Gastroesophageal sphincter (tissue), 4 donors: ENCODE results near the gene UTP3. TPM values are rescaled to one million over a fixed set of nuclear protein-coding genes. Genes with fewer than 3 reads are reported as not detected.

Source experiments
- ATAC-seq: fragments of 150-250 bp; one replicate; pipeline ENCODE4 v1.9.1; 2016; ENCODE audit warnings: mild to moderate bottlenecking, moderate library complexity
- H3K27ac ChIP-seq, 4 donors: fragments of 200-600 bp; sonication (generic) in 3 of 4; 1 replicate in 3 of 4; 2 replicates in 1 of 4; pipeline ENCODE4 v1.5.1; 2016 to 2019
- H3K27me3 ChIP-seq: fragments of 200-600 bp; sonication (generic); one replicate; pipeline ENCODE4 v1.5.1; 2019
- H3K36me3 ChIP-seq, 2 donors: fragments of 200-600 bp; sonication (generic); one replicate each; pipeline ENCODE4 v1.5.1; 2019; ENCODE audit warnings: control low read depth in 1 of 2
- H3K4me1 ChIP-seq, 3 donors: fragments of 200-600 bp; sonication (generic); 1 replicate in 2 of 3; 2 replicates in 1 of 3; pipeline ENCODE4 v1.5.1; 2016 to 2019; ENCODE audit warnings: control low read depth in 2 of 3
- H3K4me3 ChIP-seq, 2 donors: fragments of 200-600 bp; sonication (generic); one replicate each; pipeline ENCODE4 v1.5.1; 2019; ENCODE audit warnings: mild to moderate bottlenecking in 1 of 2, moderate library complexity in 1 of 2
- H3K9me3 ChIP-seq, 3 donors: fragments of 200-600 bp; sonication (generic); one replicate each; pipeline ENCODE4 v1.5.1; 2017 to 2019; ENCODE audit warnings: control low read depth in 2 of 3
- EP300 ChIP-seq: sonication (generic); formaldehyde crosslinking; IDR thresholded peaks from one replicate; pipeline ENCODE4 v1.6.1; 2017; ENCODE audit warnings: antibody characterized with exemption, mild to moderate bottlenecking
- POLR2A ChIP-seq, 2 donors: fragments of 450-650 bp; IDR thresholded peaks; one replicate each; pipeline ENCODE4 v1.6.1; 2017; ENCODE audit warnings: antibody characterized with exemption in 2 of 2, mild to moderate bottlenecking in 2 of 2, moderate library complexity in 1 of 2
- POLR2AphosphoS5 ChIP-seq: sonication (generic); formaldehyde crosslinking; IDR thresholded peaks from one replicate; pipeline ENCODE4 v1.6.1; 2017; ENCODE audit warnings: antibody characterized with exemption
- WGBS, 2 donors: methylation state at CpG; one replicate each; pipeline ENCODE4 v1.1.5; 2018; ENCODE audit warnings: low coverage in 1 of 2; 5-methylcytosine and 5-hydroxymethylcytosine counted together
- total RNA-seq, 4 donors: library from RNA; depleted of rRNA; stranded (reverse); fragments of >200 nt; gene quantifications; one replicate each; pipeline ENCODE4 v1.1.0, GENCODE V29; 2016
- TF ChIP-seq, protein P1 (sequence below), 4 experiments: fragments of 200-600 bp in 2 of 4; fragments of 450-650 bp in 2 of 4; sonication (generic) in 1 of 4; IDR thresholded peaks; one replicate each; pipeline ENCODE4 v1.5.1; 2017 to 2019; ENCODE audit warnings: antibody characterized with exemption in 4 of 4, mild to moderate bottlenecking in 2 of 4, moderate library complexity in 2 of 4

The UTP3 gene
- total RNA-seq, 4 donors from 2014 or later = 20.9 to 30.8 (median 24.0) TPM

DNA sequence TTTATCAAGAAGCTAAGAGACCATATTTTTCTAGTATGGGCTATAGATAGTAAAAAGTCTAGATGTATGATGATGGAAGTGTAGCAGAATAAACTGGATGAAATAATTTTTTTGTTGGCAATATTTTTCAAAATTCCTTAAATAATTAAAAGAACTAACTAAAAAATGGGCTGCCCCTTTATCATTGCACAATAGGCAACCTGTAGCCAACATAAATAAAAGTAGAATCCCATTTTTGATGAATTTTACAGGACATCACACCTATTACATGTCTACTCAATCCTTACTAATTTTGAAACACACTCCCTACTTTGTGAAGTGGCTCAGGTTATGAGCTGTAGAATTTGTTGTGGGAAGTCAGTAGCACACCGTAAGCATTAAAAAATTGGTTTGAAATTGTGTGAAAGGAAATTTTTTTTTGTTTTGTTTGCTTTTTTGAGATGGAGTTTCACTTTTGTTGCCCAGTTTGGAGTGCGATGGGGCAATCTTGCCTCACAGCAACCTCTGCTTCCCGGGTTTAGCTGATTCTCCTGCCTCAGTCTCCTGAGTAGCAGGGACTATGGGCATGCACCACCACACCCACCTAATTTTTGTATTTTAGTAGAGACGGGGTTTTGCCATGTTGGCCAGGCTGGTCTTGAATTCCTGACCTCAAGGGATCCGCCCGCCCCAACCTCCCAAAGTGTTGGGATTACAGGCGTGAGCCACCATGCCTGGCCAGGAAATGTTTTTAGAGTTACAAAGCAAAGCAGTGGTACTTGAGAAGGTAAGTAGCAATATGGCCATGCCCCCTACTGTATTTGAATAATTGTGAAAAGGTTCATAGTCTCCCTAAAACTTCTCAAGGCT, 24.5 kb downstream of the UTP3 start:
- H3K27me3 ChIP-seq = no peaks in the 10 kb centered on the region
- no peak for ATAC-seq
- no peaks in the 10 kb centered on the region for H3K36me3 ChIP-seq
- peaks cover 0 to 30% (median 0%) of the 10 kb centered on the region in 3 donors for H3K4me1 ChIP-seq
- H3K9me3 ChIP-seq = no peaks in the 10 kb centered on the region
- no peak overlapping the region for H3K4me3 ChIP-seq
- TF ChIP-seq, protein P1, sequence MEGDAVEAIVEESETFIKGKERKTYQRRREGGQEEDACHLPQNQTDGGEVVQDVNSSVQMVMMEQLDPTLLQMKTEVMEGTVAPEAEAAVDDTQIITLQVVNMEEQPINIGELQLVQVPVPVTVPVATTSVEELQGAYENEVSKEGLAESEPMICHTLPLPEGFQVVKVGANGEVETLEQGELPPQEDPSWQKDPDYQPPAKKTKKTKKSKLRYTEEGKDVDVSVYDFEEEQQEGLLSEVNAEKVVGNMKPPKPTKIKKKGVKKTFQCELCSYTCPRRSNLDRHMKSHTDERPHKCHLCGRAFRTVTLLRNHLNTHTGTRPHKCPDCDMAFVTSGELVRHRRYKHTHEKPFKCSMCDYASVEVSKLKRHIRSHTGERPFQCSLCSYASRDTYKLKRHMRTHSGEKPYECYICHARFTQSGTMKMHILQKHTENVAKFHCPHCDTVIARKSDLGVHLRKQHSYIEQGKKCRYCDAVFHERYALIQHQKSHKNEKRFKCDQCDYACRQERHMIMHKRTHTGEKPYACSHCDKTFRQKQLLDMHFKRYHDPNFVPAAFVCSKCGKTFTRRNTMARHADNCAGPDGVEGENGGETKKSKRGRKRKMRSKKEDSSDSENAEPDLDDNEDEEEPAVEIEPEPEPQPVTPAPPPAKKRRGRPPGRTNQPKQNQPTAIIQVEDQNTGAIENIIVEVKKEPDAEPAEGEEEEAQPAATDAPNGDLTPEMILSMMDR (IDR thresholded peaks at IDR 0.05) = no peak
- TF ChIP-seq EP300 = no peak
- H3K27ac ChIP-seq = no peak overlapping the region
- 97 to 100% methylated on average over 3 of the region's 7 CpGs for WGBS, 2 donors

DNA sequence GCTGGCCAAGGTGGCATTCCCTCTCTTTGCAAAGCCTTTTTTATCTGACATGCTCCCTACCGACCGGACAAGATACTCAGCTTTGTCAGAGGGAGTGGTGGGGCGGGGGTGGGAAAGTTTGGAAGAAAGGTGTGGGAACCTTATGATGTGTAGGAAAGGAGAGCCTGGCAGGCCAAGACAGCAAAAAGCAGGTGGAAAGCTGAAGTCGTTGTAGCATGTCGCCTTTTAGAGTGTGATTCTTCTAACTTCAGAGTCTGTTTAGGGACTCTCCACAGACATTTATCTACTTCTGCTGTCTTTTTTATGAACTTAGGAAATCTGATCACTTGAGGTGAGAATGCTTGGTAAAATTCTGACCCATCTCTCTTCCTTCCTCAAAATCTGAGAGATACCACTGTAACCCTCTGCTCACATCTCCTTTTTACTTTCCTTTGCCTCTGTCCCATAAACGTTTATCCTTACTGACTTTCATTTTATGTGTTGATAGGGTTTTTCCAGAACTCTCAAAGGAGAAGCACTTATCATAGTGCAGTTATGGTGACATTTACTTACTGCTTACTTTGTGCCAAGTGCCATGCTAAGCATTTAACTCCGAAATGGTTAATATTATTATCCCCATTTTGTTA, 25.2 kb downstream of the UTP3 start:
- Histone ChIP-seq H3K4me3 (no peak overlapping the region), H3K9me3 (no peaks in the 10 kb centered on the region), H3K4me1 (peaks cover 0 to 25% (median 0%) of the 10 kb centered on the region in 3 donors), H3K27ac (no peak overlapping the region), H3K36me3 (no peaks in the 10 kb centered on the region), H3K27me3 (no peaks in the 10 kb centered on the region)
- no peak for ATAC-seq
- WGBS, 2 donors = 47 to 59% methylated on average over 3 to 4 of the region's 7 CpGs
- TF ChIP-seq POLR2A (IDR thresholded peaks at IDR 0.05) (no peak), POLR2AphosphoS5 (no peak), EP300 (no peak)
- TF ChIP-seq, protein P1 (IDR thresholded peaks at IDR 0.05) = no peak

DNA sequence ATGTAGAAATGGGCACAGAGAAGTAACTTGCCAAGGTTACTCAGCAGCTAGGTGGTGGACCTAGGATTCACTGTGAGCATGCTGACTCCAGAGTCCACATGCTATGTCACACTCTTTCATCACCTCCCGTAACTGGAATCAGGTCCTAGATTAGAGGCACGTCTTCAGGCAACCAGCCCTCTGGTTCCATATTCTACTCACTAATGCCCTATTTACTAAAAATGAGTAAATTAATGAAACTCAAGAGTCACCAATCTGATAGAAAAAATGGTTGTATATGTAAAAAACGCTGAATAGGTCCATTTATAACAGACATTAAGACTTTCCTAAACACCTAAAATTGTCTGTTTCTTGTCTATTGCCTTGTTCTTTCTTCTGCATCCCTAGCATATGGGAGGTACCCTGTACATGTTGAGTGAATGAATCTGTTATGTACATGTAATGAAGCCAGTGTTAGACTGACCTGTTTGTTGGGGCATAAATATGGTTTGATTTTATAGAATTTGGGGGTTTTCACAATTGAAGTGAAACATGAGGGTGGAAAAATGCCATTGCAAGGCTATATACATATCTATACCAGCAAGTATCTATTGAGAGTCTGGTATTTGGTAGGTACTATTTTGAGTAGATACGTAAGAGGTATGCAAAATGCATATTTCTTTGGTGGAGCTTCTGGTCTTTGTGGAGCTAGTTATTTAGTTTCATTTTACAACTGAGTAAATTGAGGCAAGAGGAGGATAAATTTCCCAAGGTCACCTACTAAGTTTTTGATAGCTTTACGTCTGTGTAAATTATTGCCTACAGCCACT, 26.0 kb downstream of the UTP3 start:
- Histone ChIP-seq H3K27ac (no peak overlapping the region), H3K4me3 (no peak overlapping the region), H3K36me3 (no peaks in the 10 kb centered on the region), H3K4me1 (peaks cover 0 to 25% (median 0%) of the 10 kb centered on the region in 3 donors), H3K27me3 (no peaks in the 10 kb centered on the region), H3K9me3 (no peaks in the 10 kb centered on the region)
- no peak for ATAC-seq
- TF ChIP-seq POLR2A (IDR thresholded peaks at IDR 0.05) (no peak), POLR2AphosphoS5 (no peak), EP300 (no peak)
- TF ChIP-seq, protein P1 (IDR thresholded peaks at IDR 0.05) = no peak
- 59 to 63% methylated on average over 1 to 4 of the region's 5 CpGs for WGBS, 2 donors

DNA sequence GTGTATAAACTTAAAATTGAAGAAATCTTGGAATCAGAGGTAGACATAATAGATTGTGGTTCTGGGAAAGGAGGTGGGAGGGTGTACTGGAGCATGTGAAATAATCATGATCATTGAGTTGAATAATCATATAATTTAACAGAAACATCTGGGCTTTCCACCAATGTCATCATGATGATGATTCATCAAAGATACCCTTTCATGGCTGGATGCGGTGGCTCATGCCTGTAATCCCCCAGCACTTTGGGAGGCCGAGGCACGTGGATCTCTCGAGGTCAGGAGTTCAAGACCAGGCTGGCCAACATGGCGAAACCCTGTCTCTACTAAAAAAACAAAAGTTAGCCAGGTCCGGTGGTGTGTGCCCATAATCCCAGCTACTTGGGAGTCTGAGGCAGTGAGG, 26.8 kb downstream of the UTP3 start:
- Histone ChIP-seq H3K36me3 (no peaks in the 10 kb centered on the region), H3K4me3 (no peak overlapping the region), H3K9me3 (no peaks in the 10 kb centered on the region), H3K27ac (no peak overlapping the region), H3K4me1 (peaks cover 0 to 25% (median 0%) of the 10 kb centered on the region in 3 donors), H3K27me3 (no peaks in the 10 kb centered on the region)
- ATAC-seq = no peak
- 71 to 100% methylated on average over 1 to 3 of the region's 6 CpGs for WGBS, 2 donors
- TF ChIP-seq POLR2AphosphoS5 (no peak), POLR2A (IDR thresholded peaks at IDR 0.05) (no peak), EP300 (no peak)
- TF ChIP-seq, protein P1 (IDR thresholded peaks at IDR 0.05) = no peak
